Stimulated activated CD8-positive, alpha-beta memory T cell treated with anti-CD3 and anti-CD28 coated beads, Interleukin-12 subunit alpha, Interleukin-12 subunit beta, amount 100 ng/mL, for 1 hour (primary cell): ENCODE results near the gene COL4A1.

Source experiments
- DNase-seq: peaks from one replicate; pipeline ENCODE4 v3.0.0-alpha.2; 2020; ENCODE audit warnings: low read depth

COL4A1 gene

DNA sequence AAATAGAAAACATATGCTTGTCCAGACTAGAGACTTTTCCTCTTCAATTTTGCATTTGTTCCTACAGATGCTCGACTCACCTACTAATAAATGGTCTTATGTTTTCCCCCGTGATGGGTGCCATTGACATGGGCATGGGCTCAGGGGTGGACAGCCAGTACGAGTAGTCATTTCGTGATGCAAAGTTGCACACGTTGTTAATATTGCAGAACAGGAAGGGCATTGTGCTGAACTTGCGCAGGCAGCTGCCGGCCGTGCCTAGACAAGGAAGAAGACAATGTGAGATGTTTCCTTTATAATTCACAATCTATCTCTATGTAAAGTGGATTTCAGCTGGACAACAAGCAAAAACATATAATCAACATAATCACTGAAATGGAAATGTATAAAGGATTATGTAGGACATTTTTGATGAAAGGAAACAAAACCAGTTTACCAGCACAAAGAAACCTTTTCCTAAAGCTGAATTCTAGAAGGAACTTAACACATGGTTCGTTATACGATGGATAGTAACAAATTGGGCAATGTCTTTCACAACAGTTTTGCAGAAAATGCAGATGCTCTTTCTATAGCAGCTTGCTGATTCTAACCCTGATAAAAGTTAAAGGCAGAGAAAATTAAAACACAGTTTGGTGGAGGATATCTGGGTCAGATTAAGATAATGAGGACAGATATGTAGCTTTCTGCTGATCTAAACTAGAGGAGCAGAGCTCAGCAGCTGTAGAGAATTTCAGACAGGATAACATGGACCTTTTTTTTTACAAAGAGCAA, 145.7 kb downstream of the COL4A1 start:
- DNase-seq: no peak

- no peak for DNase-seq
These were observed 148.7 kb downstream of the COL4A1 start for GRCh38 chr13:110158226-110158625.

GRCh38 chr13:110157718-110158117, 149.2 kb downstream of the COL4A1 start:
- DNase-seq: no peak

- DNase-seq: no peak
These were observed 150.5 kb downstream of the COL4A1 start for GRCh38 chr13:110156301-110157049.

- DNase-seq: no peak
These were observed 151.9 kb downstream of the COL4A1 start for GRCh38 chr13:110155072-110155471.

DNA sequence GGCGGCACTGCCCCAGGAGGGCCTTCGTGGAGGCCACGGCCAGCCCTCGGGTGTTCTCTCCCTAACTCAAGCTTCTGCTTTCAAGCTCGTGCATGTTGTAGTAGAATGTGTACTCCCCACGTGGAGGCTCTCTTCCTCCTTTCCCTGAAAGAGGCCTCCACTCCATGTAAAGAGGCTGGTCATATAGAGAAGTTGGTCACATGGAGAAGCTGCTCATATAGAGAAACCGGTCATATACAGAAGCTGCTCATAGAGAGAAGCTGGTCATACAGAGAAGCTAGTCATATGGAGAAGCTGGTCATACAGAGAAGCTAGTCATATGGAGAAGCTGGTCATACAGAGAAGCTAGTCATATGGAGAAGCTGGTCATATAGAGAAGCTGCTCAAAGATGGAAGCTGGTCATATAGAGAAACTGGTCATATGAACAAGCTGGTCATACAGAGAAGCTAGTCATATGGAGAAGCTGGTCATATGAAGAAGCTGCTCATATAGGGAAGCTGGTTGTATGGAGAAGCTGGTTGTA, 152.5 kb downstream of the COL4A1 start:
- no peak for DNase-seq

DNA sequence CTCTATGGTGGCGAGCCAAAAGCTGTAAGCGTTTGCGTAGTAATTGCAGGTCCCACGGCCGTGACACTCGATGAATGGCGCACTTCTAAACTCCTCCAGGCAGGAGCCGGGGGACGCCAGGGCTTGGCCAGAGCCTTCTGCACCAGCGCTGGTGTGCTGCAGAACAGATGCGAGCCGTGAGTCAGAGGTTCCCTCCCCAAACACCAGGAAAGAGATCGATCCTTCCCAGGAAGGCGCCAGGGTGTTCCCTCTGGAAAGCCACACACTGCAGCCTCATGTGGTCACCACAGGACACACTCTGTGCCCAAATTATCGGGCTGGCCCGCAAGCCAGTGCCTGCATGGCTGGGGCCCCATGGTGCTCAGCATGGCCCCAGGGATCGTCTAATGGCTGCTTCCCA, 154.6 kb downstream of the COL4A1 start:
- DNase-seq: no peak

DNA sequence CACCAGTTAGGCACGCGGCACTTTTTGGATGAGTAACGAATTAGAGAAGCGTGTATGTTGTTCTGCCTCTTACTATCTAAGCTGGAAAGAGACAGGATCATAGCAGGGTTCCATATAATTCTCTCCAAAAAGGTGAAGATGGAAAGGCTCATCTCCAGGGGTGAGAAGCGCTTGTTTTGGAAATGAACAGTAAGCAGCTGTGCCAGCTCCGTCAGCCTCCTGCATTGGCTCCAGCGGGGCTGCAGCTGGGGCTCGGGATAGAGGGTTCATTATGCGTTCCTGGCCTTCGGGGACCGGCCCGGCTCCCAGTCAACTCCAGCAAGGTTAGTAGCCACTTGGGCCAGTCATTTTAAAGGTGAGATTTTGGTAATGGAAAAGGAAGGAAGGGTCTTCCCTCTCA, 155.5 kb downstream of the COL4A1 start:
- DNase-seq: no peak

- DNase-seq: no peak
These were observed 156.4 kb downstream of the COL4A1 start for GRCh38 chr13:110150384-110151101.

- no peak for DNase-seq
These were observed 157.9 kb downstream of the COL4A1 start for GRCh38 chr13:110149036-110149435.

DNA sequence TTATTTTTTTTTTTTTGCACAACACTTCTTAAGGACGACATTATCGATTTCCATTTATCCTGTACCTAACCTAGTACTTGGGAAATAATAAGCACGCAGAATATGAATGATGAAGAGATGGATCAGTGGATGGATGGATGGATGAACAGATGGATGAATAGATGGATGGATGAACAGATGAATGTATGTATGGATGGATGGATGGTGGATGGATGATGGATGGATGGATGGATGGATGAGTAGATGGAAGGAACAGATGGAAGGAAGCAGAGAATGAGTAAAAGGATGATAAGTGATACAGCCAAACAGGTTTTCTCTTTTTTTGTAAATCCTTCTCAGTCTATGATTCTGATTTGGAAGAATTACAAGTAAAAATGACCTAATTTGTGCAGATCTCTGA, 166.9 kb downstream of the COL4A1 start:
- DNase-seq: no peak

DNA sequence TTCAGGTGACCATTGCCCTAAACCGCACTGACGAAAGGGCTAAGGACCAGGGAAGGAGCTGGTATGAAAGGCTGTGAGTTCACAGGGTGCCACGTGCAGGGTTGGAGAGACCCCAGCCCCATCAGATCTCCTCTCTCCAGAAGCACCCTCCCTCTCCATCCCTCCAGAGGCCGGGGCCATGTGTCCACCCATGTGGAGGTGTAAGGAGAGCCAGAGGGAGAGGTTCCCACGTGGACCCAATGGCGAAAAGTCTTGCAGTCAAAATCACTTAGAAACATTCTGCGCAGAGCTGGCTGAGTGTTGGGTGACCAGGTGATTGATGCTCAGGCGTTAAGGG, 168.3 kb downstream of the COL4A1 start:
- no peak for DNase-seq

- peak; percentile 35 for DNase-seq
These were observed 168.8 kb downstream of the COL4A1 start for GRCh38 chr13:110138010-110138699.

- DNase-seq: no peak
These were observed 169.3 kb downstream of the COL4A1 start for GRCh38 chr13:110137680-110138009.

DNA sequence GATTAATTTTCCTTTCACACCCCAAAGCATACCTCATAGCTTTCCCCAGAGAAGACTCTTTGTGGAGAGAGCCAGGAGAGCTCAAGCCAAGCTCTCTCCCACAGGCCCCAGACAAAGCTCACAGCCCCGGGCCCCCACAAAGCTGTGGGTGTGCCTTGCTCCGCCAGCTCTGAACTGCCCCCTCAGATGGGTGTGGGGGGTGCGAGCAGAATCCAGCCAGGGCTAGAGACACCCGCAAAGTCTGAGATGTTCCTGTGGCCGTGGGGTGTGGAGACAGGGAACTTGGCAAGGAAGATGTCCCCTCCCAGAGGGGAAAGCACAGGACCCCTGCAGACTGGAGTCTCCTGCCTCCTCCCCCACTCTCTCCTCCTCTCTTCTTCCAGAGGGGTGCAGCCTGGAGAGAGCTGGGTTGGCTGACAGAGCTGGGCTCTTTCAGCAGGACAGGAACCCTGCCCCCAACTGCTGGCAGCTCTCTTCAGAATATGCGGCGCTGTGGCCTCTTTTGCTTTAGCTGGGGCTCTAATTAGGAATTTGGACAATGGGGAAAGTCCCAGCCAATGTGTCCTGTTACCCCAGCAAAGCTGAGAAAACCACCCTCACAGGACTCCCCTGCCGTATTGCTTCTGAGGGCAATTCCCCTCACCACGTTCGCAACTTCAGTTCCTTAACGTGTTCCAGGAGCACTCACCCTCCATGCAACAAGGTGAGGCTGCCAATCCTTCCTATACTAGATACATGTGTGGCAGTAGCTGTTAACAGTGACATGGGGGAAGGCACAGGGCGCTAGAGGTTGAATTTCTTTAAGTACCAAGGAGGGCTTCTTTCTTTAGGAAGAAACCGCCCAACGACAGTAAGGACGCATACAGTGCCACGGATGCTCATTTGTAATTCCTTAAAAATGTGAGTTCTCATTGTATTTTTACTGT, 170.0 kb downstream of the COL4A1 start:
- no peak for DNase-seq

GRCh38 chr13:110135977-110136597, 170.9 kb downstream of the COL4A1 start:
- no peak for DNase-seq

- DNase-seq: no peak
These were observed 172.2 kb downstream of the COL4A1 start for GRCh38 chr13:110134801-110135200.

DNA sequence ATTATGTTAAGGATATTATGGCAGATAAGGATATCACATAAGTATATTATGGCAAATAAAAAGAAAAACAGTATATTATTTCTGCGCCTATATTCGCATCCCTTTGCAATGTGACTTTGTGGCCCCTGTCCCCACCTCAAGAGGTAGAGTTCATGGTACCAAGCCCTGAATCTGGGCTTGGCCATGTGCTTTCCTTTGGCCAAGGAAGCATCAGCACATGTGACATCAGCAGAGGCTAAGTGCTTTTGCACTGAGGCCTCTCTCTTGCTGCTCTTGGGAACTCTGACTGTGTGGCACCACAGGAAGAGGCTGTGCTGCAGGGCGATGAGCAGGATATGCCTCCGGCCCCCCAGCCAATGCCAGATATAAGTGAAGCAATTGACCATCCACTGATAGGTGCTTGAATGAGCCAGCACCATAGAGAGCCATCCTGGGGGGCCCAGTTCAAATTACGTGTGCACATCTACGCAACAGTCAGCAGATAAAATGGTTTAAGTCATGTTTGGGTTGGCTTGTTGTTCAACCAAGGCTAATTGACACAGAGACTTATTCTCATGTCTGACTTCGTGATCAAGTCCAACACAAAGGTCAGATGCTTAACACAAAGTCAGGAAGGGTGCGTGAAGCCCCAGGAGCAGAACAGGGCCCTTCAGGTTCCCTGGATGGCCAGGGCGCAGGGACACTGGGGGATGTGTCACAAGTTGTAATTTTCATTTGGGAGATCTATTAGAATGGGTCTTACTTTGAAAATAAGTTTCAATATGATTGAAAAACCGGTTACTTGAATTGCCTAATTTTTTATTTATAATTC, 173.3 kb downstream of the COL4A1 start:
- no peak for DNase-seq

GRCh38 chr13:110132225-110132982, 174.6 kb downstream of the COL4A1 start:
- DNase-seq: no peak
